Measurements from ENCODE around the gene ISG15.
A peak's percentile ranks its signal among the peaks of the same experiment; 100 is the strongest.

The ISG15 gene

GRCh38 chr1:1033731-1034438 lies 20.6 kb downstream of the ISG15 start:
- DNase-seq: no peak
- H3K36me3 ChIP-seq: peaks cover 24% of the 10 kb centered on the region
- no peak overlapping the region for H3K27ac ChIP-seq
- H3K9me3 ChIP-seq (ENCODE audit: severe bottlenecking): no peaks in the 10 kb centered on the region
- H3K4me3 ChIP-seq (ENCODE audit: low read depth, low read length): no peak overlapping the region
- TF ChIP-seq, protein P1, sequence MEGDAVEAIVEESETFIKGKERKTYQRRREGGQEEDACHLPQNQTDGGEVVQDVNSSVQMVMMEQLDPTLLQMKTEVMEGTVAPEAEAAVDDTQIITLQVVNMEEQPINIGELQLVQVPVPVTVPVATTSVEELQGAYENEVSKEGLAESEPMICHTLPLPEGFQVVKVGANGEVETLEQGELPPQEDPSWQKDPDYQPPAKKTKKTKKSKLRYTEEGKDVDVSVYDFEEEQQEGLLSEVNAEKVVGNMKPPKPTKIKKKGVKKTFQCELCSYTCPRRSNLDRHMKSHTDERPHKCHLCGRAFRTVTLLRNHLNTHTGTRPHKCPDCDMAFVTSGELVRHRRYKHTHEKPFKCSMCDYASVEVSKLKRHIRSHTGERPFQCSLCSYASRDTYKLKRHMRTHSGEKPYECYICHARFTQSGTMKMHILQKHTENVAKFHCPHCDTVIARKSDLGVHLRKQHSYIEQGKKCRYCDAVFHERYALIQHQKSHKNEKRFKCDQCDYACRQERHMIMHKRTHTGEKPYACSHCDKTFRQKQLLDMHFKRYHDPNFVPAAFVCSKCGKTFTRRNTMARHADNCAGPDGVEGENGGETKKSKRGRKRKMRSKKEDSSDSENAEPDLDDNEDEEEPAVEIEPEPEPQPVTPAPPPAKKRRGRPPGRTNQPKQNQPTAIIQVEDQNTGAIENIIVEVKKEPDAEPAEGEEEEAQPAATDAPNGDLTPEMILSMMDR (IDR thresholded peaks at IDR 0.05; ENCODE audit: low read depth, low read length): no peak
- no peaks in the 10 kb centered on the region for H3K27me3 ChIP-seq (ENCODE audit: insufficient read depth, low read depth, severe bottlenecking)

DNA sequence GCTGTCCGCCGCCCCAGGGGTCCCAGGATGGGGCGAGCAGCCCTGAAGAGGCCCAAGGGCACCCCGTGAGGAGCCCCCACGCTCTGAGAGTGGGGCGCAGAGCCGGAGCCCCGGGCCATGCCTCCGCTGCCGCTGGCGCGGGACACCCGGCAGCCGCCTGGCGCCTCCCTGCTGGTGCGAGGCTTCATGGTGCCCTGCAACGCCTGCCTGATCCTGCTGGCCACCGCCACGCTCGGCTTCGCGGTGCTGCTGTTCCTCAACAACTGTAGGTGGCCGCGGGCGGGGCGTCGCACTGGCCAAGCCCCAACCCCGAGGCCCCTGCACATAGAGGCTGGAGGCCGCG lies 21.1 kb downstream of the ISG15 start:
- no peak for DNase-seq
- no peak overlapping the region for H3K4me3 ChIP-seq (ENCODE audit: low read depth, low read length)
- TF ChIP-seq, protein P1 (IDR thresholded peaks at IDR 0.05; ENCODE audit: low read depth, low read length): no peak
- no peaks in the 10 kb centered on the region for H3K9me3 ChIP-seq (ENCODE audit: severe bottlenecking)
- no peak overlapping the region for H3K27ac ChIP-seq
- no peaks in the 10 kb centered on the region for H3K27me3 ChIP-seq (ENCODE audit: insufficient read depth, low read depth, severe bottlenecking)
- H3K36me3 ChIP-seq: peaks cover 24% of the 10 kb centered on the region

- H3K4me3 ChIP-seq (ENCODE audit: low read depth, low read length): no peak overlapping the region
- H3K27me3 ChIP-seq (ENCODE audit: insufficient read depth, low read depth, severe bottlenecking): no peaks in the 10 kb centered on the region
- H3K9me3 ChIP-seq (ENCODE audit: severe bottlenecking): peaks cover 3% of the 10 kb centered on the region
- no peak overlapping the region for H3K27ac ChIP-seq
- TF ChIP-seq, protein P1 (IDR thresholded peaks at IDR 0.05; ENCODE audit: low read depth, low read length): no peak
- DNase-seq: peak; percentile 52
- H3K36me3 ChIP-seq: peaks cover 24% of the 10 kb centered on the region
Measured at GRCh38 chr1:1035291-1035943, 22.1 kb downstream of the ISG15 start.

DNA sequence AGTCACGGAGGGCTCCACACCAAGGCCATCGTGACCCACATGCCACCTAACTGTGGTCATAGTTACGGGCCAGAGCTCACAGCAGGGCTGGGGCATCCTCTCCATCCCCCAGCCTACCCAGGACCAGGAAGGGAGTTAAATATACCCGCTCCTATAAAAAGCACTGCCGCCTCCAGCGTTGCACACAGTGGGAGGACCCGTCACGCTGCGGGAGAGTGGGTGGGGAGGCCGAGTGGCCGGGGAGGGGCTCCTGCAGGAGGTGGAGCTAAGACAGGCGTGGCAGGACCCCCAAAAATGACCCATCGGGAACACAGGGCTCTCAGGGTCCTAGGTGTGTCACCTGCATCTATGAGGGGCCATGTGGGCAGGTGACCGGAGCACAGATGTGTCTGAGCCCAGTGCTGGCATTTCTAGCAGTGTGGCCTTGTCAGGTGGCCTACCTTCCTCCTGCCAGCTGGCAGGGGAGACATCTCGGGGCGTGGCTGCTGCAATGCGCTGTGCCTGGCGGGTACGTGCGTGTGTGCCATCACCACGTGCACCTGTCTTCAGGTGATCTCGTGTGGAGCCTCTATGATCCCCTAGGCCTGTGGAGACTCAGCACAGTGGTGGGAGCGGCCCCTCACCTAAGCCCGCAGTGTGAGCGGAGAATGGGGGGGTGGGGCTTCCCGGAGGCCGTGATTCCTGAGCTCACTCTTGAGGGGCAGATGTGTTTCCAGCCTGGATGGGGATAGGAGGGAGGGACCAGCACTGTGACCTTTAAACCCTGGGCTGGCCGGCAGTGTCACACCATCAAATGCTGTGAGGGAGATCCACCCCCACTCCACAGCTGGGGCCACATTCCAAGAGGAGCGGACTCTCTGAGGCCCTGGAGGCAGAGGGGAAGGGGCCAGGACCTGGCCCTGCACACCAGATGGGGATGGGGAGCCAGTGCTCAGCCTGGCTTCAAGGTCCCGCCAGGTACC lies 24.4 kb downstream of the ISG15 start:
- Histone ChIP-seq H3K4me3 (ENCODE audit: low read depth, low read length) (no peak overlapping the region), H3K27ac (no peak overlapping the region), H3K36me3 (peaks cover 36% of the 10 kb centered on the region), H3K9me3 (ENCODE audit: severe bottlenecking) (peaks cover 3% of the 10 kb centered on the region), H3K27me3 (ENCODE audit: insufficient read depth, low read depth, severe bottlenecking) (no peaks in the 10 kb centered on the region)
- TF ChIP-seq, protein P1 (IDR thresholded peaks at IDR 0.05; ENCODE audit: low read depth, low read length): no peak
- no peak for DNase-seq

- TF ChIP-seq, protein P1 (IDR thresholded peaks at IDR 0.05; ENCODE audit: low read depth, low read length): no peak
- no peak for DNase-seq
- Histone ChIP-seq H3K9me3 (ENCODE audit: severe bottlenecking) (peaks cover 3% of the 10 kb centered on the region), H3K36me3 (peaks cover 44% of the 10 kb centered on the region), H3K27ac (no peak overlapping the region), H3K27me3 (ENCODE audit: insufficient read depth, low read depth, severe bottlenecking) (no peaks in the 10 kb centered on the region), H3K4me3 (ENCODE audit: low read depth, low read length) (no peak overlapping the region)
Measured at GRCh38 chr1:1038694-1039093, 25.4 kb downstream of the ISG15 start.

Measured in WERI-Rb-1 (cell line).